Measurements from ENCODE around the gene GALNT6. TPM values are rescaled to one million over a fixed set of nuclear protein-coding genes. Genes with fewer than 3 reads are reported as not detected.
"Not testable (repeated sequence)": the region's sequence is repeated elsewhere in the genome, so short reads cannot be mapped to it uniquely, and the experiment has no call there.

Gene GALNT6
- total RNA-seq, 1 experiment from 2014 or later: 16.3 TPM

- DNase-seq (ENCODE audit: low spot score): no peak
Measured at GRCh38 chr12:51357374-51358047, 33.7 kb downstream of the GALNT6 start.

GRCh38 chr12:51351913-51352532, 39.2 kb downstream of the GALNT6 start:
- peak; percentile 77 for DNase-seq (ENCODE audit: low spot score)

GRCh38 chr12:51349026-51349425, 42.2 kb downstream of the GALNT6 start:
- no peak for DNase-seq (ENCODE audit: low spot score)

- no peak for DNase-seq (ENCODE audit: low spot score)
Measured at GRCh38 chr12:51348116-51348515, 43.1 kb downstream of the GALNT6 start.

- no peak for DNase-seq (ENCODE audit: low spot score)
Measured at GRCh38 chr12:51346581-51346980, 44.6 kb downstream of the GALNT6 start, which contains the start of gene CELA1. TSS of gene CELA1 (minus strand) at chr12:51346679. CDS start at chr12:51346638, 41 bp downstream.

- DNase-seq (ENCODE audit: low spot score): no peak
Measured at GRCh38 chr12:51345681-51346080, 45.5 kb downstream of the GALNT6 start.

GRCh38 chr12:51343201-51343600, 48.0 kb downstream of the GALNT6 start:
- DNase-seq (ENCODE audit: low spot score): no peak

GRCh38 chr12:51342416-51342815, 48.8 kb downstream of the GALNT6 start:
- DNase-seq (ENCODE audit: low spot score): no peak

- peak; percentile 90 for DNase-seq (ENCODE audit: low spot score)
Measured at GRCh38 chr12:51341251-51342007, 49.8 kb downstream of the GALNT6 start.

GRCh38 chr12:51339750-51340149, 51.5 kb downstream of the GALNT6 start:
- DNase-seq (ENCODE audit: low spot score): no peak

- DNase-seq (ENCODE audit: low spot score): not testable (repeated sequence)
Measured at GRCh38 chr12:51337336-51337735, 53.9 kb downstream of the GALNT6 start.

GRCh38 chr12:51335931-51336330, 55.3 kb downstream of the GALNT6 start:
- DNase-seq (ENCODE audit: low spot score): no peak

GRCh38 chr12:51334764-51335163, 56.4 kb downstream of the GALNT6 start:
- DNase-seq (ENCODE audit: low spot score): no peak

- no peak for DNase-seq (ENCODE audit: low spot score)
Measured at GRCh38 chr12:51333536-51333935, 57.7 kb downstream of the GALNT6 start.

GRCh38 chr12:51330186-51330585, 61.0 kb downstream of the GALNT6 start:
- no peak for DNase-seq (ENCODE audit: low spot score)

GRCh38 chr12:51329742-51330141, 61.5 kb downstream of the GALNT6 start:
- no peak for DNase-seq (ENCODE audit: low spot score)

- no peak for DNase-seq (ENCODE audit: low spot score)
Measured at GRCh38 chr12:51328587-51328986, 62.6 kb downstream of the GALNT6 start.

- DNase-seq (ENCODE audit: low spot score): no peak
Measured at GRCh38 chr12:51326698-51327439, 64.3 kb downstream of the GALNT6 start.

- no peak for DNase-seq (ENCODE audit: low spot score)
Measured at GRCh38 chr12:51324953-51325352, 66.3 kb downstream of the GALNT6 start.

GRCh38 chr12:51323966-51324895, 67.0 kb downstream of the GALNT6 start, which contains the start of gene BIN2:
TSS of gene BIN2 (minus strand) at chr12:51324174. CDS start at chr12:51324102, 72 bp downstream.
- DNase-seq (ENCODE audit: low spot score): no peak

All from HT-29 (cell line).